Measurements from ENCODE around the gene MXRA7.

The MXRA7 gene

DNA sequence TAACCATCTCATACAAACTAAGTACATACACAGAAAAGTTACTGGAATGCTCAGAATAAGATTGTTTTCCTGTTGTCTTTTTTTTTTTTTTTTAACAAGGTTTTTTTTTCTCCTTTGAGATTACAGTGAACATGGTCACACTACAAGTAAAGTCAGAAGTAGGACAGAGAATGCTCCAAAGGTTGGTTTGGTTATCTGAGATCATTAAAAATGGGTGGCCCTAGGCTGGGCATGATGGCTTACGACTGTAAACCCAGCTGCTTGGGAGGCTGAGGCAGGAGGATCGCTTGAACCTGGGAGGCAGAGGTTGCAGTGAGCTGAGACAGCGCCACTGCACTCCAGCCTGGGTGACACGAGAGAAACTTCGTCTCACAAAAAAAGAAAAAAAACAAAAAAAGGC lies 60.3 kb downstream of the MXRA7 start:
- TF ChIP-seq, protein P1, sequence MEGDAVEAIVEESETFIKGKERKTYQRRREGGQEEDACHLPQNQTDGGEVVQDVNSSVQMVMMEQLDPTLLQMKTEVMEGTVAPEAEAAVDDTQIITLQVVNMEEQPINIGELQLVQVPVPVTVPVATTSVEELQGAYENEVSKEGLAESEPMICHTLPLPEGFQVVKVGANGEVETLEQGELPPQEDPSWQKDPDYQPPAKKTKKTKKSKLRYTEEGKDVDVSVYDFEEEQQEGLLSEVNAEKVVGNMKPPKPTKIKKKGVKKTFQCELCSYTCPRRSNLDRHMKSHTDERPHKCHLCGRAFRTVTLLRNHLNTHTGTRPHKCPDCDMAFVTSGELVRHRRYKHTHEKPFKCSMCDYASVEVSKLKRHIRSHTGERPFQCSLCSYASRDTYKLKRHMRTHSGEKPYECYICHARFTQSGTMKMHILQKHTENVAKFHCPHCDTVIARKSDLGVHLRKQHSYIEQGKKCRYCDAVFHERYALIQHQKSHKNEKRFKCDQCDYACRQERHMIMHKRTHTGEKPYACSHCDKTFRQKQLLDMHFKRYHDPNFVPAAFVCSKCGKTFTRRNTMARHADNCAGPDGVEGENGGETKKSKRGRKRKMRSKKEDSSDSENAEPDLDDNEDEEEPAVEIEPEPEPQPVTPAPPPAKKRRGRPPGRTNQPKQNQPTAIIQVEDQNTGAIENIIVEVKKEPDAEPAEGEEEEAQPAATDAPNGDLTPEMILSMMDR (conservative IDR thresholded peaks at IDR 0.05; ENCODE audit: control insufficient read depth, insufficient read depth, low read depth, low read length) = no peak
- DNase-seq (ENCODE audit: low read depth) = no peak
- H3K4me3 ChIP-seq (ENCODE audit: control insufficient read depth, low read depth, low read length) = no peak overlapping the region

DNA sequence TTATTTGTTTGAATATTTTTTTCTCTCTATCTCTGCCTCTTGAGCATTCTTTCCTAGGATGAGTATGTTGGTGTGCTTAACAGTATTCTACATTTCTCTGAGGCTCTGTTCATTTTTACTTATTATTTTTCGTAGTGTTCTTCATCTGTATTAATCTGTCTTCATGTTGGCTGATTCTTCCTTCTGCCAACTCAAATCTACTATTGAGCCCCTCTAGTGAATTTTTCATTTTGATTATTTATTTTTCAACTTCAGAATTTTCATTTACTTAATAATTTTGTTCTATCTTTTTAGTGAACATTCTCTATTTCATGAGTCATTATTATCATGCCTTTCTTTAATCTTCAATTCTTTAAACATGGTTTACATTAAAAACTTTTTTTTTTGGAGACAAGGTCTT lies 64.1 kb downstream of the MXRA7 start:
- H3K4me3 ChIP-seq (ENCODE audit: control insufficient read depth, low read depth, low read length) = no peak overlapping the region
- no peak for DNase-seq (ENCODE audit: low read depth)
- TF ChIP-seq, protein P1 (conservative IDR thresholded peaks at IDR 0.05; ENCODE audit: control insufficient read depth, insufficient read depth, low read depth, low read length) = no peak

DNA sequence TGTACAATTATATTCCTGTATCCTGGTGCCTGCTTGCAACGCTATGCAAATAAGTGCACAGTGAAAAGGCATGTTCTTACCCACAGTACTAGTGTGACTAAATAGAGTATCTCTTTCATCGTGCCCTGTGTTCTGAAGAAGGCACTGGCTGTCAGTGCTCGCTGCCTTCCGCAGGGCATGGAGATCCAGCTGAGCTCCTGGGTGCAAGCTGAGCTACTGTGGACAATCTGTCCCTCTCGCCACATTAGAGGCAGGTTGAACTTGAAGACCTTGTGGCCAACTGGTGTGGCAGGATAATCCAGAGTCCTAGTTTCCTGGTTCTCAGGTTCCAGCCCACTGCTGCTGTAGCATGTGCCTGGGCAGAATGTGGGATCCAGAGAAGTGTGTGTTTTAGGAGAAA lies 65.3 kb downstream of the MXRA7 start:
- H3K4me3 ChIP-seq (ENCODE audit: control insufficient read depth, low read depth, low read length) = no peak overlapping the region
- TF ChIP-seq, protein P1 (conservative IDR thresholded peaks at IDR 0.05; ENCODE audit: control insufficient read depth, insufficient read depth, low read depth, low read length) = no peak
- DNase-seq (ENCODE audit: low read depth) = no peak

DNA sequence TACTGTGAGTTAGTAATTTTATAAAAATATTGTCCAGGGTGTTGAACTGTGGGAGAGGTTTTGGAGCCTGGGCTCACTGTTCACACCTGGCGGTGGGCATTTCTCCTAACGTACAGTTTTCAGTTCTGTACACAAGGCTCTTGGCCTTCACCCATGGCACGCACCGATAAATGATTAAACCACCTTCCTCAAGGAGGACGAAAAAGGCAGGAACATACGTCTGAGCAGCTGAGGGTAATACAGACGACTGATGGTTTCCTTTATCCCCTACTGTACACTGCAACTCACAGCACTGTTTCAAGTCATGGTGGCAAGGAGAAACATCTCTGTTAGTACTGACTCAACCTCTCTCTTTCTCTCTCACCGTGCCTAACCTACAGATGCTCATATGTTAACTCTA lies 65.8 kb downstream of the MXRA7 start:
- TF ChIP-seq, protein P1 (conservative IDR thresholded peaks at IDR 0.05; ENCODE audit: control insufficient read depth, insufficient read depth, low read depth, low read length) = no peak
- H3K4me3 ChIP-seq (ENCODE audit: control insufficient read depth, low read depth, low read length) = no peak overlapping the region
- no peak for DNase-seq (ENCODE audit: low read depth)

DNA sequence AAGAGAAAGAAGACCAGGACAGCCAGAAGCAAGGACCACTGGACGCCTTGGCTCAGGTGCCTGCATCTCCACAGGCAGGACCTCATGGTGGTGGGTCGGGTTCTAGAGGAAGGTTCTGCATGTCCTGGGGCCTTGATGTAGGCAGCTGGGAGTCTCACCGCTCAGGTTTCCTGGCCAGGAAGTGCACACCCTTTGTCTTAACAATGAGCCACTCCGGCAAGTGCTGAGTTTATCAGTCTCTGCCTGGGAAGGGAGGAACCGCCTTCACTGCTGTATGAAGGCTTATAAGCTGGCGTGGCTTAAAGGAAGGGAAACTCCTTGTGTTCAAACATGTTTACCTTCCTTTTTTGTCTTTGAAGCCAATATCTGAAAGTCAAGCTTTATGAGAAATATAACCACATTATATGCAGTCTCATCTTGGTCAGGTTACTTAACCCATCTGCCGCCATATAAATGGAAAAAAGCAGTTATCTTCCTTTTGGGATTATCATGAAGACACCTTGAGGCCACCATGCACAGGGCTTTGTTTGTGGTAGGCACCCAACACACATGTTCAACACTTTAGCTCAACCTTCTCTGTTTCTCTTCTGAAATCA lies 67.1 kb downstream of the MXRA7 start, which contains the start of gene ST6GALNAC1:
TSS of gene ST6GALNAC1 (minus strand) at position 205 of the 596 bp plus-strand sequence. CDS start at position 86, 119 bp downstream.
- DNase-seq (ENCODE audit: low read depth) = no peak
- TF ChIP-seq, protein P1 (conservative IDR thresholded peaks at IDR 0.05; ENCODE audit: control insufficient read depth, insufficient read depth, low read depth, low read length) = no peak
- no peak within 1 kb of the TSS for H3K4me3 ChIP-seq (ENCODE audit: control insufficient read depth, low read depth, low read length)

DNA sequence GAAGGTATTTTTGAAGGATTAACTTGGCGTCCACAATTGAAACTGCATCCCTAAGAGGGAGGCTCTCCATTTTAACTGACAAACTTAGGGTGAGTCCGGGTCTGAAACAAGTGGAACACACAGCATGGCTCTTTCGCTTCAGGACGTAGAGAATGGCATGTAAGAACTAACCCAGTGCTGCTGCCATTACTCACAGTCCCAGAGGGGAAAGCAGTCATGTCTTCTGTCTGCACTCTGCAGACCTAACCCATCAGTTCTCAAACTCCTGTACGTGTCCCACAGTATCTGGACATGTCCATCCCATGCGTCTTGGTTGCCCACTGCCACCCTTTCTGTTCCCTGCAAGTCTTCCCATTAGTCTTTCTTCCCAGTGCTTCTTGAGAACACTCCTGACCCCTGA lies 67.8 kb downstream of the MXRA7 start:
- DNase-seq (ENCODE audit: low read depth) = no peak
- TF ChIP-seq, protein P1 (conservative IDR thresholded peaks at IDR 0.05; ENCODE audit: control insufficient read depth, insufficient read depth, low read depth, low read length) = no peak
- H3K4me3 ChIP-seq (ENCODE audit: control insufficient read depth, low read depth, low read length) = no peak overlapping the region

All from fibroblast of mammary gland (primary cell).